HG03469 (cell line): ENCODE results near the gene ADARB1.

Experiments
- ATAC-seq: cut with Tn5 transposase; IDR thresholded peaks from one replicate; pipeline ENCODE4 v1.9.1; 2021; ENCODE audit warnings: mild to moderate bottlenecking, moderate library complexity, moderate number of reproducible peaks; ENCODE audit not compliant: unreplicated experiment

The ADARB1 gene

GRCh38 chr21:45037986-45038385 lies 36.4 kb upstream of the ADARB1 start:
- no peak for ATAC-seq

- ATAC-seq: no peak
Measured at GRCh38 chr21:45039317-45040156, 34.8 kb upstream of the ADARB1 start.

- no peak for ATAC-seq
Measured at GRCh38 chr21:45040157-45040711, 34.1 kb upstream of the ADARB1 start.

- no peak for ATAC-seq
Measured at GRCh38 chr21:45040739-45041138, 33.6 kb upstream of the ADARB1 start.

- no peak for ATAC-seq
Measured at GRCh38 chr21:45041351-45041805, 33.0 kb upstream of the ADARB1 start.

GRCh38 chr21:45041984-45042663 lies 32.3 kb upstream of the ADARB1 start:
- ATAC-seq: no peak

- ATAC-seq: no peak
Measured at GRCh38 chr21:45042664-45043161, 31.7 kb upstream of the ADARB1 start.

GRCh38 chr21:45043541-45044020 lies 30.8 kb upstream of the ADARB1 start:
- no peak for ATAC-seq

- no peak for ATAC-seq
Measured at GRCh38 chr21:45045481-45045880, 28.9 kb upstream of the ADARB1 start.

GRCh38 chr21:45047257-45047656 lies 27.1 kb upstream of the ADARB1 start:
- ATAC-seq: no peak

GRCh38 chr21:45048026-45048698 lies 26.2 kb upstream of the ADARB1 start:
- ATAC-seq: no peak

- ATAC-seq: no peak
Measured at GRCh38 chr21:45048968-45049367, 25.4 kb upstream of the ADARB1 start.

- no peak for ATAC-seq
Measured at GRCh38 chr21:45049714-45050344, 24.6 kb upstream of the ADARB1 start.

GRCh38 chr21:45050345-45050796 lies 24.0 kb upstream of the ADARB1 start:
- no peak for ATAC-seq

- ATAC-seq: no peak
Measured at GRCh38 chr21:45050797-45051489, 23.4 kb upstream of the ADARB1 start.

- ATAC-seq: no peak
Measured at GRCh38 chr21:45051580-45052434, 22.6 kb upstream of the ADARB1 start.

- no peak for ATAC-seq
Measured at GRCh38 chr21:45052960-45053359, 21.4 kb upstream of the ADARB1 start.

GRCh38 chr21:45053561-45054226 lies 20.7 kb upstream of the ADARB1 start:
- no peak for ATAC-seq
